GM18951 (cell line): ENCODE results near the gene CNOT11.

Source experiments
- POLR2A ChIP-seq: IDR thresholded peaks from 4 replicates; pipeline ENCODE4 v1.6.1; 2011; ENCODE audit warnings: mild to moderate bottlenecking; ENCODE audit not compliant: insufficient read length, insufficient read depth; ENCODE audit errors: extremely low read depth
- in situ Hi-C: fragments of 300-500 bp; cut with MboI; formaldehyde crosslinking; loops from one replicate; pipeline ENCODE4 v1.12.0; 2022; ENCODE audit warnings: low sequenced_read_pairs, mixed read lengths, inconsistent platforms; ENCODE audit not compliant: unreplicated experiment

The CNOT11 gene

GRCh38 chr2:101282980-101283379 is 30.3 kb downstream of the CNOT11 start:
- TF ChIP-seq POLR2A: no peak
- in situ Hi-C loops: no loop called here

- in situ Hi-C loops: no loop called here
- TF ChIP-seq POLR2A: no peak
These were observed 34.0 kb downstream of the CNOT11 start for GRCh38 chr2:101286684-101287083.

- TF ChIP-seq POLR2A: no peak
- in situ Hi-C loops: no loop called here
These were observed 34.6 kb downstream of the CNOT11 start for GRCh38 chr2:101287303-101287702.

GRCh38 chr2:101290711-101291110 is 38.0 kb downstream of the CNOT11 start:
- in situ Hi-C loops: no loop called here
- no peak for TF ChIP-seq POLR2A

- TF ChIP-seq POLR2A: no peak
- in situ Hi-C loops: no loop called here
These were observed 39.3 kb downstream of the CNOT11 start for GRCh38 chr2:101291973-101292372.

GRCh38 chr2:101293544-101293943 is 40.9 kb downstream of the CNOT11 start:
- no peak for TF ChIP-seq POLR2A
- in situ Hi-C loops: no loop called here

GRCh38 chr2:101294861-101295260 is 42.2 kb downstream of the CNOT11 start:
- in situ Hi-C loops: no loop called here
- TF ChIP-seq POLR2A: no peak

GRCh38 chr2:101295895-101296294 is 43.2 kb downstream of the CNOT11 start:
- in situ Hi-C loops: no loop called here
- TF ChIP-seq POLR2A: no peak

- TF ChIP-seq POLR2A: no peak
- in situ Hi-C loops: no loop called here
These were observed 43.7 kb downstream of the CNOT11 start for GRCh38 chr2:101296371-101296770.

- TF ChIP-seq POLR2A: no peak
- in situ Hi-C loops: no loop called here
These were observed 44.7 kb downstream of the CNOT11 start for GRCh38 chr2:101297383-101297782.

GRCh38 chr2:101299604-101300003 is 46.9 kb downstream of the CNOT11 start:
- in situ Hi-C loops: no loop called here

GRCh38 chr2:101300164-101300563 is 47.5 kb downstream of the CNOT11 start:
- no peak for TF ChIP-seq POLR2A

More at GRCh38 chr2:101299604-101300003, 46.9 kb downstream of the CNOT11 start:
- TF ChIP-seq POLR2A: no peak

GRCh38 chr2:101300836-101301235 is 48.1 kb downstream of the CNOT11 start:
- in situ Hi-C loops: no loop called here
- no peak for TF ChIP-seq POLR2A

More at GRCh38 chr2:101300164-101300563, 47.5 kb downstream of the CNOT11 start:
- in situ Hi-C loops: no loop called here

GRCh38 chr2:101302016-101302415 is 49.3 kb downstream of the CNOT11 start:
- no peak for TF ChIP-seq POLR2A
- in situ Hi-C loops: no loop called here

- TF ChIP-seq POLR2A: no peak
- in situ Hi-C loops: no loop called here
These were observed 51.0 kb downstream of the CNOT11 start for GRCh38 chr2:101303688-101304087.
